Measurements from ENCODE around the gene OR5L2.
"Not testable (repeated sequence)": the region's sequence is repeated elsewhere in the genome, so short reads cannot be mapped to it uniquely, and the experiment has no call there.

Gene OR5L2

DNA sequence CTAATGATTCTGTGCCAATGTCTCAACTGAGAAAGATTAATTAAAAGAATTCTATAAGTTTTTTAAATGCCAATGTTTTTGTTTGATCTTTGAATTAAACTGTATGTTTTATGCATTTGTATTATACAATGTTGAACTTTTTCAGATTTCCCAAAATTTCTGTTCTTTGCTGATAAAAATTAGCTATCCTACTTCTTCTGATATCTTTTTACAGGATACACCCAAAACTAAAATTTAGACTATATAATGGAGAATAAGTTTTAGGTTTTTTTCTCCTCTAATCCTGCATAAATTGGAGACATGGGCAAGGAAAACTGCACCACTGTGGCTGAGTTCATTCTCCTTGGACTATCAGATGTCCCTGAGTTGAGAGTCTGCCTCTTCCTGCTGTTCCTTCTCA is at the start of gene OR5L2:
Gene OR5L2, plus strand, starts transcription at position 301 of the 400 bp plus-strand sequence. Its CDS starts 0 bp downstream, at position 301.
- DNase-seq (ENCODE audit: low spot score) = no peak

DNA sequence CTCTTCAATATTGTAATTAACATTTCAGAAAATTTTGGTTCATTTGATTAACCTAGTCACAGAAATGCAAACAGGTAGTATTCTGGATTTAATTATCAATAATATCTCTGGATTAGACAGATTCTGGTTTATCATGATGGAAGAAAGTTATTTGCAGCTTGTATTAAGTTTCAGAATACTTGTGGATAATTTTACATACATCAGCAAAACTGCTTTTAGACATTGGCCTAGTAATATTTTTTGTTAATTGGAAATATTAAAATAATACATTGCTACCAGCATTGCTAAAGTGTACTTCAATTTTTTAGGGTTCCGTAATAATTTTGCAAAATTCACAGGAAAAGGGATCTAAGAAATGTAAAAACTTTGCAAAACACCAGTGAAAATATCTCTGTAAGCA is 35.4 kb upstream of the OR5L2 start:
- DNase-seq (ENCODE audit: low spot score) = no peak

DNA sequence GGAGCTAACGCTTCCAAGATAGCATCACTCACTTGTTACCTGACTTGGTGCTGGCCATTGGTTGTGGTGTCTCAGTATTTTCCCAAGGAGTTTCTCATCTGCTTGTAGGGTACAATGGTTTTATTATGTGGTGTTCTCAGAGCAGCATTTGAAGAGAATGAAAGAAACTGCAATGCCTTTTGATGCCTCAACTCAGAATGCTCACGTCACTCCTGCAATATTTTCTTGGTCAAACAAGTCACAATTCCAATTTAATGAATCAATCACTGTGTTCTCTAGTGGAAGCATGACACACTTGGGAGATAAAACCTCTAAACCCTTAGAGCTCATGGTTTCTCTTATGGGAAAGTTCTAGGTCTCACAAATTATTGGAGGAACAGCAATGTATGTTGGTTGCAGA is 33.7 kb upstream of the OR5L2 start:
- DNase-seq (ENCODE audit: low spot score) = no peak

DNA sequence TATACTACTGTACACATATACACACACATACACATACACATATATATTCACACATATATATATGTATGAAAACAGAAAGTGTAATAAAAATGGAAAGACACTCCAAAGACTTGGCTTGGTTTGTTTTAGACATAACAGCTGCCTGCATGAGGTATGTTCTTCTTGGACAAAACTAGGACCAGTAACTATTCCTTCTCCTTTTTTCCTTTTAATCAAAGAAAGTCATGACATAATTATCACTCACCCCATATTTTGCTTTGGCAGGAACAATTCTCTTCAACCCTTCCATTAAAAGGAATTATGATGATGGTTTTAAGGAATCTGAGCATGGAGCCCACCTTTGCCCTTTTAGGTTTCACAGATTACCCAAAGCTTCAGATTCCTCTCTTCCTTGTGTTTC is 31.8 kb upstream of the OR5L2 start, which contains the start of gene OR5D14:
Gene OR5D14, plus strand, starts transcription at position 301 of the 400 bp plus-strand sequence. Its CDS starts 0 bp downstream, at position 301.
- no peak for DNase-seq (ENCODE audit: low spot score)

DNA sequence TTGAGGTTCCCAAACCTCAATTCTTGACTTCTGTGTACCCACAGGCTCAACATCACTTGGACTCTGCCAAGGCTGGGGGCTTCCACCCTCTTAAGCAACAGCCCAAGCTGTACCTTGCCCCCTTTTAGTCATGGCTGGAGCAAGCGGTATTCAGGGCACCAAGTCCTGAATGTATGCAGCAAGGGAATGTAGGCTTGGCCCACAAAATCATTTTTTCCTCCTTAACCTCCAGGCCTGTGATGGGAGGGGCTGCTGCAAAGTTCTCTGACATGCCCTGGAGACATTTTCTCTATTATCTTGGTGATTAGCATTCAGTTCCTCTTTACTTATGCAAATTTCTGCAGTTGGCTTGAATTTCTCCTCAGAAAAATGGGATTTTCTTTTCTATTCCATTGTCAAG is 20.8 kb upstream of the OR5L2 start:
- DNase-seq (ENCODE audit: low spot score) = no peak

DNA sequence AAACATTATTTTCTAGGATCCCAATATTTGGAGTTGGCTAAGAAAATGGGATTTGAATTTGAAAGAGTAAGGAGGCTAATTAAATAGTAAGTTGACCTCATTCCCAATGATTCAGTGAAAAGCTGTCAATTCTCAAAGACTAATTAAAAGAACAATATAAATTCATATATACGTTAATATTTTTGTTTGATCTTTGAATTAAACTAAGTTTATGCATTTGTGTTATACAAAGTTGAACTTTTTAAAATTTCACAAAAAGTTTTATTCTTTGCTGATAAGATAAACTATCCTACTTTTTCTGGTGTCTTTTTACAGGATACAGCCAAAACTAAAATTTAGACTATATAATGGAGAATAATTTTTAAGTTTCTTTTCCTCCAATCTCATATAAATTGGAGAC is 16.0 kb upstream of the OR5L2 start, which contains the start of gene OR5L1:
Gene OR5L1, plus strand, starts transcription at position 301 of the 400 bp plus-strand sequence. CDS start 100 bp downstream, outside the sequence.
- DNase-seq (ENCODE audit: low spot score) = no peak

DNA sequence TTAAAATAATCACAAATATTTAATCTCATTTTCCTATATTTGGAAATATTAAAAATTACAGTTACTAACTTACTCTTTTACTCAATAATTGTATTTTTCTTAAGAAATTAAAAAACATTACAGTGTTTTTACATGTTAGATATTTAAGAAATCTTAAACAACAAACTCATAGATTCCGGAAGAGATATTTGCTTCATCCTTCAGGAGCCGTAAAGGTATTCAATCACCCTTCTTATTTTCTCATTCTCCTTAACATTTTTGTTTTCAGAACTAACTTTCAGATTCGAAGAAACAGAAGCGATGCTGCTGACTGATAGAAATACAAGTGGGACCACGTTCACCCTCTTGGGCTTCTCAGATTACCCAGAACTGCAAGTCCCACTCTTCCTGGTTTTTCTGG is 7.7 kb upstream of the OR5L2 start, which contains the start of gene OR5D18:
Gene OR5D18, plus strand, starts transcription at position 301 of the 400 bp plus-strand sequence. Its CDS starts 0 bp downstream, at position 301.
- no peak for DNase-seq (ENCODE audit: low spot score)

DNA sequence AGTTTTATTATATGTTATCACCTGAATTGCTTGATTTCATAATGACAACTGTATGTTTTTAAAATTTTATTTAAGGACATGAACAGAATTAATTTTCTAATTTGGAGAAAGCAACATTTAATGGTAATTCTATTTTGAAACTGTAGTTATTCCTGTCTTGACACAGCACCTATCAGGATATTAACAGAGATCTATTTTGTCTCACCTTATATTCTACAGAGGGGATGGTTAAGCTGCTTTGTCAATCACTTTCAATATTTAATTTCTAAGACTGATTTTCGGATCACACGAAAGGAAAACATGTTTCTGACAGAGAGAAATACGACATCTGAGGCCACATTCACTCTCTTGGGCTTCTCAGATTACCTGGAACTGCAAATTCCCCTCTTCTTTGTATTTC is 11.4 kb downstream of the OR5L2 start, which contains the start of gene OR5D16:
Gene OR5D16, plus strand, starts transcription at position 301 of the 400 bp plus-strand sequence. Its CDS starts 0 bp downstream, at position 301.
- DNase-seq (ENCODE audit: low spot score) = no peak

DNA sequence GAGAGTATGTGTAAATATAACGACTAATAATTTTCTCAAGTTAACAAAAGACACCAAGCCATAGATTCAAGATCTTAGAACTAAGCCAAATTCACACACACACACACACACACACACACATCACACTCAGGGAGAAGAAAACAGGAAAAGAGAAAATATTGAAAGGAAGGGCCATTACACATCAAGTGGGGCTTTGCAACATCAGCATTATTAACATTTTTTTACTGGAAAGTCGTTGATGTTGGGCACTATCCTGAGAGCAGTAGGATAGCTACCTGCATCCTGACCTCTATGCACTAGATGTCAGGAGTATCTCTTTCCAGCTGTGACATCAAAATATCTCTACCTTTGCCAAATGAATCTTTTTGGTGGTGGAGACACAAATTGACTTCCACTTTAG is 20.4 kb downstream of the OR5L2 start:
- no peak for DNase-seq (ENCODE audit: low spot score)

DNA sequence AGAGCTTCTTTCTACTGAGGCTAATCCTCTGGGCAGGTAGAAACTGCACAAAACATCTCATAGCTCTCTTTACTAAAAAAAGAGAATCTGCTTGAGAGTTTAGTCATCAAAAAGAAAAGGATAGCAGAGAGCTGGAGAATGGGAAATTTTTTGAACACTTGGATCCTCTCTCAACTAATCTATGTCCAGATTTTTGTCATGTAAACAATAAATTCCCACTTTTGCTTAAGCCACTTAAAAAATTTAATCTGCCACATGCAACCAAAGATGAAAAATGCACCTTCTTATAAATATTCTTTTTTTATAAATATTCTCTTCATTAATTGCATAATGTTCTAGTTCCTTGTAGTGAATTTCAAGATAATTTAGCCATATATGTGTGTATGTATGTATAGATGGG is 22.0 kb downstream of the OR5L2 start:
- no peak for DNase-seq (ENCODE audit: low spot score)

DNA sequence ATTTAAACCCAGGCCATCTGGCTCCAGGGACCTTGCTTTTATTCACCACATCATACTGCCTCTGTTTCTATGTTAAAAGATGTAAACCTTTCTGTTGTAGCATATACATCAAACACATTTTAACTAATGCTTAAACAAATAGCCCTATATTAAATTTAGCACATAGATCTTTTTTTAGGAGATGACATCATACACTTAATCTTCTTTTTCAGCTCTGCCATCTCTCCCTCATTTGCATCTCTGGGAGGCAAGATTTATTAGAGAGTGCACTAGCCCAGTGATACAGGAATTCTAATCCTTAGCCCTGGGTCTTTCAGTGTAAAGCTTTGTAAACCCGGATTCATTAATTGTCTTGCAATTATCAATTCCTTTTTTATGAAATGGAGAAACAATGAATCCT is 25.1 kb downstream of the OR5L2 start:
- DNase-seq (ENCODE audit: low spot score) = no peak

DNA sequence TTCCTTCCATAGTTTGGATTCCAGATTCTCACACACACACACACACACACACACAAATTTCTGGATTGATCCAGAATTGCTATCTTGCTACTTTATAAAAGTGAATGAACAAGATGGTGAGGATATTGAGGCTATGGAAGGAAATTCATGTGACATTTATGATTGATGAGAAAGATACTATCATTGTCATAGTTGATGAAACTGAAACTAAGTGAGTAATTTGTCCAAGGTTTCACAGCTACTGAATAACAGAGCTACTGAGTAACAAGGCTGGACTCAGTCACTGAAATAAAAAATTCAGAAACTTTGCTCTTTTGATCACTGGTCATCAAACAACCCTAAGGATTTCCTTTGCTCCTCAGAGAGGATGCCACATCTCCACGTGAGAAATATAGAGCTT is 27.7 kb downstream of the OR5L2 start:
- DNase-seq (ENCODE audit: low spot score) = no peak

DNA sequence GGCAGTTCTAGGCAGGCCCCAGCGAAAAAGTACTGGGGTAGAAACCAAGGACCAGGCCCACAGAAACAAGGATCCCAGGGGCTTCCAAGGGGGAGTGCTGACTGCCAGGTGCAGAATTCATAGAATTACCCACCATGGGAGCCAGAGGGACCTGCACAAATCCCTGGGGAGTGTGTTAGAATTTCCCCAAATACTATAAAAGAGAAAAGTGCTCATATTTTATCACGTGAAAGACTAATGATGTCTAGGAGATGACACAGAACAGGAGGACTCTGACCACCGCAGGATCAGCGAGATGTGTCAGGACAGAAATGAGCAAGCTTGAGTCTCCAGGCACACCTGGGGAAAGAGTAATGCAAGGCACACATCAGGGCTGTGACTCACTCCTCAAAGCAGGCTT is 40.3 kb downstream of the OR5L2 start:
- not testable (repeated sequence) for DNase-seq (ENCODE audit: low spot score)

DNA sequence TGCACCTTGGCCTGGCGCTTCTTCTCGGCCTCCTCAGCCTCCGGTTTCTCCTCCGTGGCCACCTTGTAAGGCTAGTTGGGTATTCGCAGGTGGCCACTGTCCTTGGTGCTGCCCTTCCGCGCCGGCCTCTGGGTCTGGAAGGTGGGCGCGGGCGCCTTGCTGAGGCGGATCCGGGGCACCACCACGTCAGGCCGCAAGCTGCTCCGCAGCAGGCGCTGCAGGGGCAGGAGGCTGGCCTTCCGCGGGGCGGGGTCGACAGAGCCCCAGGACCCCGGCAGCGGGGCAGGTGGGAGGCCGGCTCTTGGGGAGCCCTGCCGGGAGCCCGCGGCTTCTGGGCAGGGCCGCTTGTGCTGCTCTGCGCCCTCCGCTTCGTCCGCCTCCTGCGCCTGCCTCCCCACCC is 45.7 kb downstream of the OR5L2 start:
- not testable (repeated sequence) for DNase-seq (ENCODE audit: low spot score)

DNA sequence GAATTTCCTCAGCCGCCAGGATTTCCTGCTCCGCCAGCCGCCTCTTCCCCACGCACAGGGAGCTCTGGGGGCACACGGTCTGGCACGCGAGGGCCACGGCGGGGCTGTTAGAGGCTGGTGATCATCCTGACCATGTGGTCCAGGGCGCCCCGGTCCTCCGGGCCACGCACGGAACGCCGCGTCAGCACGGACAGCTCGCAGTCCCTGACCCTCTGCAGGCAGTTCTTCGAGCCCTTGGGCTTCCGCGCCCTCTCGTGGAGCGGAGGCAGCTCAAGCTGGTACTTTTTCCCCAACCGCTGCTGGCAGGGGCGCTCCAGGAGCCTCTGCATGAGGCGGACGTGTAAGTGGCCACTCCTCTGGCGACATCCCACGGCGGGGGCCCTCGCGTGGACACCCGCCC is 46.1 kb downstream of the OR5L2 start:
- not testable (repeated sequence) for DNase-seq (ENCODE audit: low spot score)
